CD4-positive, alpha-beta T cell treated with Interleukin-21 for 1 hour (primary cell): ENCODE data around the gene PHF12.

Experiments
- DNase-seq: peaks from one replicate; pipeline ENCODE4 v3.0.0-alpha.2; 2020

Gene PHF12

GRCh38 chr17:28900986-28901726 lies 50.2 kb downstream of the PHF12 start:
- no peak for DNase-seq

DNA sequence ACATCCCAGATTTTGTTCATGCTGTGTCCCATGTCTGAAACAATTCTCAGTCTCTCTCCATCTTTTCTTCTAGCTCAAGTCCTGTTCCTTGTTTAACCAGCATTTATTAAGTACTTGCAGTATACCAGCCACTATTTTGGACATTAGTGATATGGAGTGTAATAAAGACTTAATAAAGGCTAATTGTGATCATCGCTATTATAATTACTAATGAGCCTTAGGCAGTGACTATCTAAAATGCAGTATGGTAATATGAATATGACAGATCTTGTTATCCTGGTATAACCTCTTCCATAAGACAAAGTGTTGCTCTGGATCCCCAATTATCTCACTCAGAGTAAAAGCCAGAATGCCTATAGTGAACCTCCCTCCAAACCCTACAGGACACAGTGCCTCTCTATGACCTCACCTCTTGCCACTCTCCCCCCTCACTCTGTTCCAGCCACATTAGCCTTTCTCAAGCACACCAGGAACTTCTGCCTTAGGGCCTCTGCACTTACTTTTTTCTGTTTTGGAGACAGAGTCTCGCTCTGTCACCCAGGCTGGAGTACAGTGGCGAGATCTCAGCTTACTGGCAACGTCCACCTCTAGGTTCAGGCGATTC lies 52.0 kb downstream of the PHF12 start:
- DNase-seq = no peak

DNA sequence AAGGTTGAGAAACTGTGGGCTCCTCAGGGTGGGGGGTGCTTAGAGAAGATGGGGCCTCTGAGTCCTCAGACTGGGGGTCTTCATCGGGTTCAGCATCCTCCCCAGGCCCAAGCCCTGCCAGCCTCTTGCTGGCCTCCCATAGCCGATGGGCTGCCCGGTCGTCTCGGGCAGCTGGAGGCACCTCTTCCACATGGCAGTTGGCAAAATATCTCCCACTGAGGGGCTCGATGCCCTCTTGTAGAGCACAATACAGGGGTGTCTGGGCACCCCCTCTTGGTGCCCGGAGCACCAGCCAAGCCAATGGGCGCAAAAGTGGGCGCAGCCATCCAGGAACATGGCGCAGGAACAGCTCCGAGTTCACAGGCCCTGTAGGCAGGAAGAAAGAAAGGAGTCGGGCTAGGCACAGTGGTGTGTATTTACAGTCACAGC lies 52.8 kb downstream of the PHF12 start:
- no peak for DNase-seq

- DNase-seq = peak; percentile 44
These were observed 53.4 kb downstream of the PHF12 start for GRCh38 chr17:28897769-28898526.

DNA sequence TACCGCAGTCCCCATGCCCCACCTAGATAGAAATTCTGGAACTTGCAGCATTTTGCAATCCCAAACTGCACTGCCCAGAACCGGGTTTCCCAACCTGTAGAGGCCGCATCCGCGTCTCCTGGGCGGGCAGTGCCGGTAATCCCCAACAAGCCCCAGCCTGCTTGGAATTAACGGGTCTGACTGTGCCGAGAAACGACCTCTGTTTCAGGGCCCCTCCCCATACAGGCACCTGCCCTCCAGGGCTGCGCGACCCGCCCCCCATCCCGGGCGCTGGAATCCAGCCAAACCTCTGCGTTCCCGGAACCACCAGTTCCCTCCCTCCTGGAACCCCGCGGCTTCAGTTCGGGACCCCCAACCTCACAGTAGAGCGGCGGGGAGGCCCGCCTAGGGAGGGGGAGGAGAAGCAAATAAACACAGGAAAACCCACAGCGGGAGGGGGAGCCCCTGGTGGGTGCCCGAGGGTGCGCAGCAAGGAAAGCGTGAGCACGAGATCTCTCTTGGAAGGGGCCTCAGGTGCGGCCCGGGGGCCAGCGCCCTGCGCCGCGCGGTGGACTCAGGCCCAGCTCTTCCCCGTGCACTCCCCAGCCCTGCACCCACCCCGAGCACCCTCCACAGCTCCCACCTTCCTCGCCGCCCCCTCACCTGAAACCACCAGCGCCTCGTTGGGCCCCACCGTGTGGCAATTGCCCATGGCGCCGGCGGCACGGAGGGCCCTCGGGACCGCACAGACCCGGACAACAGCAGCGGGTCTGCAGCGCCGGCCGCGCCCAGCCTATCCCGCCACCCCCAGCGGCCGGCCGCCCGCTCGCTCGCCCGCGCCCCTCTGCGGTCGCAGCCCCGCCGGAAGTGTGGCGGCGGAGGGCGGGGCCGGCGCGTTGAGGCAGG lies 54.2 kb downstream of the PHF12 start, which contains the start of gene FLOT2:
Gene FLOT2, minus strand, starts transcription at position 850 of the 885 bp plus-strand sequence. Its CDS starts 159 bp downstream, at position 691.
- DNase-seq = peak; percentile 70

DNA sequence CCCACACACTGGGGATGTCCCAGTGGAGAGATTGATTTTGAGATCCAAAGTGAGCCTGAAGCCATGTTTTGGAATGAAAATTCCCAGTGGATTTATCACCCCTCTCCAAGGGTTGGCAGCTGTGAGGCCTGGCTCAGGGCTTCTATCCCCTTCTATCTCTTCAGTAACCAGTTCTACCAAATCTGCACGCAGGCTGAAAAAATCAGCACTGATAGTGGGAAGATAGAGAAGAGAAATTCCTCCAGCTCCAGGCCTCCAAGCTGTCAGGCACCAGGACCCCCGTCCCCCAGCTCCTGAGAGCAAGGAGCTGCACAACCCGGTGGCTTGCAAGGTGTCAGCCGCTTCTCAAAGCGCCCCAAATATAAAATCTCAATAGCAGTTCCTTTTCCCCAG lies 54.8 kb downstream of the PHF12 start:
- DNase-seq = no peak

DNA sequence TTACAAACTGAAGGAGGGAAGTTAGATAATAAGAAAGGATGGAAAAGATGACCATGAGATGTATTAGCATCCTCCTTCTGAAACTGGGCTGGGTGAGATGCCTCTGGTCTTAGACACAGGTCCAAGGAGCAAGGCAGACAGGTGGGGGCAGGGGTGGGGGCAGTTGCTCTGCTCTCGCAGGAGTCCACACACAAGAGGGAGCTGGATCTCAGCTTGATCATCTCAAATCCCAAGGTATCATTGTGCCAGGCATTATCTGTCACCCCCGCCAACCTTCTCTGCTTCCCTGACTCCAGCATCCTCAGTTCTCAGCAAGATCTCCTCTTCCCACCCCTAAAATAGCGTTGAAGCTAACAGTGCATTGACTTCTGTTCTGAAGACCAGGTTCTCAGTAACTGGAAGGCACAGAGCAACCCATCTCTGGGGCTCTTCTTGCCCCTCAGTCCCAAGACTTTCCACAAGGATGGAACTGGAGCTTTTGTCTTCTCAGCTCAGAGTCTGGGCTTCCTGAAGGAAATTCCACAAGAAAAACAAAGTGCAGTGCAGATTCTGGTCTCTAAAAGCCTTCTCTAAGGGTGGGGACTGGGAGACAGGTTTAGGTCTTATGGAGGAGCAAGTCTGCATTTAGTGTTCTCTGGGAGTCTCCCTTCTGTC lies 55.4 kb downstream of the PHF12 start:
- no peak for DNase-seq

DNA sequence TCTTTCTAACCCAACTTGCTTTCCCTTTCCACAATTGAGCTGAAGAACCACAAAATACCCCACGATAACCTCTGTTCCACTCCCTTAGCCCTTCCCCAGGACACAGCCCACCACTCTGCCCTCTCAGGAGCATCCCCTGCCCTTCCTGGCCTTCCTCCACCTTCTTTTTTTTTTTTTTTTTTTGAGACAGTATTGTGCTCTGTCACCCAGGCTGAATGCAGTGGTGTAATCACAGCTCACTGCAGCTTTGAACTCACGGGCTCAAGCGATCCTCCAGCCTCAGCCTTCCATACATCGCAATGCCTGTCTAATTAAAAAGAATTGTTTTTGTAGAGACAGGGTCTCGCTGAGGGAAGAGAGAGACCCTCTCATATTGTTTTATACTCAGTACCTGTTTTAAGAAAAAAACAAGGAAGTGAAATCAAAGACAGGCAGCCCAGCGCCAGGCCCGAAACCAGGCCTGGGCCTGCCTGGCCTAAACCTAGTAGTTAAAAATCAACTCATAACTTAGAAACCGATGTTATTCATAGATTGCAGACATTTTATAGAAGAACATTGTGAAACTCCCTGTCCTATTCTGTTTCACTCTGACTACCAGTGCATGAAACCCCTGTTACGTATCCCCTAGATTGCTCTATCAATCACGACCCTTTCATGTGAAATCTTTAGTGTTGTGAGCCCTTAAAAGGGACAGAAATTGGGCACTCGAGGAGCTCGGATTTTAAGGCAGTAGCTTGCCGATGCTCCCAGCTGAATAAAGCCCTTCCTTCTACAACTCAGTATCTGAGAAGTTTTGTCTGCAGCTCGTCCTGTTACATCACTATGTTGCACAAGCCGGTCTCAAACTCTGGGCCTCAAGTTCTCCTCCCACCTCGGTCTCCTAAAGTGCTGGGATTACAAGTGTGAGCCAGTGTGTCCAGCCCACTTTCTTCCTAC lies 57.8 kb downstream of the PHF12 start:
- peak; percentile 21 for DNase-seq

GRCh38 chr17:28892024-28892423 lies 59.3 kb downstream of the PHF12 start:
- DNase-seq = no peak

- DNase-seq = no peak
These were observed 60.1 kb downstream of the PHF12 start for GRCh38 chr17:28891201-28891600.

DNA sequence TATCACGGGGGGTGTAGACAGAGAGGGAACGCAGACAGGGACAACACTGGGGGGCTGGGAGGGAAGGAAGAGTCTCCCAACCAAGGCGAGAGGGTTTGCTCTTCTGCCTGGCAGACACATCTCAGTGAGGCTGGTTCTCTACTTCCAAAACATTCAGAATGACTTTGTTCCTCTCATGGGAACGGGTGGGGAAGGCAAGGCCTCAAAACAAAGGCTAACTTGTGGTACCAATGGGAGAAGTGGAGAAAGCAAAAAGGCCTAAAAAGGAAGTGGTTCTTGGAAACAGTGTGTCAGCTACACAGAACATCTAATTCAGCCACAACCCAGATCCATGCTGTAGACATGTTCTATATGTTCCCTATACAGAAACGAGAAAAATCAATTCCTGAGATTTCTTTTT lies 61.3 kb downstream of the PHF12 start:
- DNase-seq = no peak

DNA sequence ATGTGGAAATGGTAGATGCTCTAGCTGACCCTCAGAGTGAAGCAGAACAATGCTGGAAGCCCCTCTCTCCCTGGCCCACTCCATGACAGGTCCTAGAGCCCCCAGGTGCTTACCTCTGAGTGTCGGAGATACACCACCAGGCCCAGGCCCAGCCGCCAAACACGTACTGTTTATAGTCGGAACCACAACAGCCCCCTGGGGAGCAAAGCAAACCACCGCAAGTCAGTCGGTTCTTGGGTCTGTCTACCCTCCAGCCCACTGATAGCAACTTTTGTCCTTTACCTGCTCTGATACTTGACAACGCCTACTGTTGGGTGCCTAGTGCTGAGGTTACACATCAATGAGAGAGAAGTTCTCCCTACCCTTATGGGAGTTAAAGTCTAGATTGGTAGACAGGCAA lies 62.5 kb downstream of the PHF12 start:
- DNase-seq = no peak

- no peak for DNase-seq
These were observed 63.3 kb downstream of the PHF12 start for GRCh38 chr17:28887871-28888471.

DNA sequence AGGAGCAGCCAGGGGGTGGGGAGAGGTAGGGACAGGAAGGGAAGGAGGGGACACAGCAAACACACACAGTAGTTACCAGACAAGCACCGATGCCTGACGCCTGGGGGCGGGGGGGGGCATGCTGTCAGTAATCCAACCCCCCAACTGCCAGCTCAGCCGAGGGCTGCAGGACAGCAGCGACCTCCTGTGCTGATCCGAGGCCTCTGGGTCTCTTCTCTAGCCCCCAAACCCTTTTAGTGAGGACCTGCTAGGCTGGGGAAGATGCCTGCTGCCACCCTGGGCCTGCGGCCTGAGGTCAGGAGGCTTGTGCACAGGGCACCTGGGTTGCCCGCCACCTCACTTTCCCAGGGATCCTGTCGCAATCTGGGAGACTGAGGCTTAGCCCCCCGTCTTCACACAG lies 65.4 kb downstream of the PHF12 start:
- no peak for DNase-seq

- no peak for DNase-seq
These were observed 66.0 kb downstream of the PHF12 start for GRCh38 chr17:28885363-28885762.

DNA sequence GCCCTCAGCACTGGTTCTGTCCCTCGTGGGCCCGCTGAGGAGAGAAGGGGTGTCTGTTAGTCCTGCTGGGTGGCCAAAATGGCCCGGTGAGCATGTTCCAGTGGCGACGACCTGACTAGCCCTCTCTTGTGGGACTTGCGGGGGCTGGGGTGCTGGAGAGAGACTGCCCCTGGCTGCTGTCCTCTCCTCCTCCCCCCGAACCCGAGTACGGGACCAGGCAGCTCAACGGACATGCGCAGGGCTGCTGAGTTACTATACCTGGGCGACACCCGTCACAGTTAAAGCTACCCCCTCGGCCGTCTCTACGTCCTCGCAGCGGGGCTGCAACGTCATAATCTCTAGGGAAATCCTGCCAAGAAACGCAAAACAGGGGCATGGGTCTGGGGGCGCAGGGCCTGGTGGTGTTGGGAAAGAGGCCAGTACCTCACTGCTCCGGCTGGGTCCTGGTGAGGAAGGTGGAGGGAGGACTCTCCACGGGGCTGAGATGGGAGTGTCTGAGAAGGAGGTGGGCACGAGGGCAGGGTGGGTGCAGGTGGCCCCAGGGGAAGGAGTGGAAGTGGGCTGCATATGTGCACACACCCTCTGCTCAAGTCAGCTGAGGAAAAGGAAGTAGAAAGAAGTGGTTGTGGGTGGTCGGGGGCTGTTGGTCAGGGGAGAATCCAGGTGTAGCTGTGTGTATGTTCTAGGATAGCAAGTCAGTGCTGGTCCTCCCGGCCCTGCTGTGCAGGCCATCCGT lies 67.2 kb downstream of the PHF12 start:
- DNase-seq = no peak

- no peak for DNase-seq
These were observed 69.0 kb downstream of the PHF12 start for GRCh38 chr17:28882154-28882895.

DNA sequence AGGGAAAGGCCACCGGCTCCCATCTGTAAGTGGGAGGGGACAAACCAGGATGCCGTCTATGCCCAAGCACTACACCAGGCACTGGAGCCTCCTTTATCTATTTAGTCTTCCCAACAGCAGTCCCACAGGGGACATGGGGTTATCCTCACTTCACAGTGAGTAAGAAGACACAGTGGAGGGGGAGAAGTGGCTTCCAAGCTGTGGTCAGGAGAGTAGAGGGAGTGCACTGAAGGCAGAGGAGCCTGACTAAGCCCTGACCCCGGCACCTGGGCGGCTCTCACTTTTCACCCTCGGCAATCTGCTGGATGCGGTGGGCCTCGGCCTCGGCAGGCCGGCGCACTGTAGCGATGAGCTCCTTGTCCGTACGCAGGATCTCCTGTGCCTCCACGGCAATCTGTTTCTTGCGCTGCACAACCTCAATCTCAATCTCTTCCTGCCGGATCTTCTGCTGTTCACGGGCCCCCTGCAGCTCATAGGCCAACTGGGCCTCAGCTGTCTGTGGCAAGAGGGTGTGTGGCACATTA lies 69.7 kb downstream of the PHF12 start:
- DNase-seq = no peak

DNA sequence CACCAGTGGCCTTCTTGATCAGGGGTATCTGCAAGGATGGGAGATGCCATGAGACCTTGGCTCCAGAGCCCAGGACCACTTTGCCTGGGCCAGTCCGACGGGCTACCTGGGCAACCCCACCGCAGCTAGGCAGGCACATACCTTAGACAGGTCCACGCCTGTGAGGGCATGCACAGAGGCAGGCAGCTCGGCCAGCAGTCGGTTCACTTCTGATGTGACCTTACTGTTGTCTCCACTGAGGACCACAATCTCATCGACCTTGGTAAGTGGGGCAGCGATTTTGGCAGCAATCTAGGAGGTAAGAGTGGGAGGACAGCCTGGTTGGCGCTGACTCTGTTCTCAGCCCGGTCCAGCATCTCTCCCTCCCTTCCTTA lies 70.8 kb downstream of the PHF12 start:
- DNase-seq = no peak
